Adipocyte (in vitro differentiated cells): Measurements from ENCODE around the gene PNKP.
A peak's percentile ranks its signal among the peaks of the same experiment; 100 is the strongest.
"Not testable (repeated sequence)": the region's sequence is repeated elsewhere in the genome, so short reads cannot be mapped to it uniquely, and the experiment has no call there.

Experiments used
- DNase-seq: peaks from one replicate; pipeline ENCODE4 v3.0.0-alpha.2; 2015; ENCODE audit warnings: low read depth
- H3K27me3 ChIP-seq: replicated peaks from 2 replicates; pipeline ENCODE4 v1.7.0; 2013; ENCODE audit warnings: mild to moderate bottlenecking, low read length, moderate library complexity; ENCODE audit not compliant: control insufficient read depth, insufficient read depth
- H3K36me3 ChIP-seq: 2 replicates; pipeline ENCODE4 v1.7.0; 2013; ENCODE audit warnings: low read length, mild to moderate bottlenecking, moderate library complexity; ENCODE audit not compliant: control insufficient read depth, insufficient read depth, severe bottlenecking
- H3K4me1 ChIP-seq: 2 replicates; pipeline ENCODE4 v1.7.0; 2013; ENCODE audit warnings: mild to moderate bottlenecking, low read length, moderate library complexity; ENCODE audit not compliant: control insufficient read depth, insufficient read depth
- H3K4me3 ChIP-seq: 2 replicates; pipeline ENCODE4 v1.7.0; 2013; ENCODE audit warnings: mild to moderate bottlenecking, low read length, moderate library complexity
- H3K9ac ChIP-seq: 2 replicates; pipeline ENCODE4 v1.7.0; 2013; ENCODE audit warnings: mild to moderate bottlenecking, low read length, moderate library complexity
- H3K9me3 ChIP-seq: 2 replicates; pipeline ENCODE4 v1.7.0; 2013; ENCODE audit warnings: mild to moderate bottlenecking, low read length, moderate library complexity; ENCODE audit not compliant: control insufficient read depth

Gene PNKP

GRCh38 chr19:49819452-49820115 is 47.8 kb downstream of the PNKP start:
- peak overlapping the region; percentile 96 for H3K4me3 ChIP-seq
- H3K9me3 ChIP-seq, DNase-seq, H3K27me3 ChIP-seq, H3K4me1 ChIP-seq: not testable (repeated sequence)
- peak overlapping the region; percentile 88 for H3K9ac ChIP-seq
- peaks cover 12% of the 10 kb centered on the region for H3K36me3 ChIP-seq

GRCh38 chr19:49818649-49819370 is 48.6 kb downstream of the PNKP start:
- peaks cover 15% of the 10 kb centered on the region for H3K4me1 ChIP-seq
- H3K27me3 ChIP-seq, result no peaks in the 10 kb centered on the region
- peak overlapping the region; percentile 88 for H3K9ac ChIP-seq
- peak overlapping the region; percentile 96 for H3K4me3 ChIP-seq
- peaks cover 7% of the 10 kb centered on the region for H3K36me3 ChIP-seq
- H3K9me3 ChIP-seq, result no peaks in the 10 kb centered on the region
- DNase-seq, result peak; percentile 33

GRCh38 chr19:49817964-49818648 is 49.3 kb downstream of the PNKP start, which contains the start of gene MED25:
Gene MED25, plus strand, starts transcription at chr19:49818289. Its CDS starts 53 bp downstream, at chr19:49818342.
- DNase-seq, result peak; percentile 93
- Histone ChIP-seq H3K4me1 (peaks cover 17% of the 10 kb centered on the region), H3K27me3 (no peaks in the 10 kb centered on the region), H3K9ac (peak within 1 kb of the TSS; percentile 88), H3K36me3 (peaks cover under 1% of the 10 kb centered on the region), H3K9me3 (no peaks in the 10 kb centered on the region), H3K4me3 (peak within 1 kb of the TSS; percentile 96)

GRCh38 chr19:49816590-49816989 is 50.8 kb downstream of the PNKP start:
- peak overlapping the region; percentile 96 for H3K4me3 ChIP-seq
- H3K9ac ChIP-seq, result peak overlapping the region; percentile 88
- peaks cover 22% of the 10 kb centered on the region for H3K4me1 ChIP-seq
- H3K27me3 ChIP-seq, result no peaks in the 10 kb centered on the region
- no peaks in the 10 kb centered on the region for H3K36me3 ChIP-seq
- no peak for DNase-seq
- no peaks in the 10 kb centered on the region for H3K9me3 ChIP-seq

GRCh38 chr19:49814010-49814409 is 53.4 kb downstream of the PNKP start:
- DNase-seq, result peak; percentile 40
- no peaks in the 10 kb centered on the region for H3K27me3 ChIP-seq
- H3K4me3 ChIP-seq, result peak overlapping the region; percentile 99
- peaks cover 14% of the 10 kb centered on the region for H3K4me1 ChIP-seq
- H3K9ac ChIP-seq, result peak overlapping the region; percentile 89
- H3K36me3 ChIP-seq, result no peaks in the 10 kb centered on the region
- H3K9me3 ChIP-seq, result no peaks in the 10 kb centered on the region

GRCh38 chr19:49812997-49813861 is 54.1 kb downstream of the PNKP start, which contains the start of gene FUZ:
Gene FUZ, minus strand, starts transcription at chr19:49813292. Its CDS starts 186 bp downstream, at chr19:49813106.
- peak; percentile 98 for DNase-seq
- Histone ChIP-seq H3K36me3 (no peaks in the 10 kb centered on the region), H3K4me1 (peaks cover 15% of the 10 kb centered on the region), H3K9ac (peak within 1 kb of the TSS; percentile 89), H3K4me3 (peak within 1 kb of the TSS; percentile 99), H3K9me3 (no peaks in the 10 kb centered on the region), H3K27me3 (no peaks in the 10 kb centered on the region)

- H3K36me3 ChIP-seq, result peaks cover 6% of the 10 kb centered on the region
- H3K27me3 ChIP-seq, result no peaks in the 10 kb centered on the region
- H3K9ac ChIP-seq, result peak overlapping the region; percentile 89
- no peak for DNase-seq
- peak overlapping the region; percentile 99 for H3K4me3 ChIP-seq
- H3K4me1 ChIP-seq, result peaks cover 19% of the 10 kb centered on the region
- H3K9me3 ChIP-seq, result no peaks in the 10 kb centered on the region
Observed at GRCh38 chr19:49812452-49812996, 54.9 kb downstream of the PNKP start.

- H3K9me3 ChIP-seq, result no peaks in the 10 kb centered on the region
- no peak overlapping the region for H3K9ac ChIP-seq
- no peak for DNase-seq
- no peaks in the 10 kb centered on the region for H3K27me3 ChIP-seq
- peaks cover 19% of the 10 kb centered on the region for H3K4me1 ChIP-seq
- H3K4me3 ChIP-seq, result no peak overlapping the region
- peaks cover 13% of the 10 kb centered on the region for H3K36me3 ChIP-seq
Observed at GRCh38 chr19:49811328-49811727, 56.0 kb downstream of the PNKP start.
